Daoy (cell line): ENCODE results near the gene KIF3B. TPM values are rescaled to one million over a fixed set of nuclear protein-coding genes. Genes with fewer than 3 reads are reported as not detected.
"Not testable (repeated sequence)": the region's sequence is repeated elsewhere in the genome, so short reads cannot be mapped to it uniquely, and the experiment has no call there.

Source experiments
- DNase-seq: peaks from one replicate; pipeline ENCODE4 v3.0.0-alpha.2; 2015; ENCODE audit warnings: low read depth
- total RNA-seq: library from RNA; depleted of rRNA; stranded (reverse); fragments of >200 nt; shearing (Covaris generic); gene quantifications from 2 replicates; pipeline ENCODE4 v1.2.3, GENCODE V29; 2014

KIF3B gene
- total RNA-seq, 1 experiment from 2014 or later = 13.8 TPM

DNA sequence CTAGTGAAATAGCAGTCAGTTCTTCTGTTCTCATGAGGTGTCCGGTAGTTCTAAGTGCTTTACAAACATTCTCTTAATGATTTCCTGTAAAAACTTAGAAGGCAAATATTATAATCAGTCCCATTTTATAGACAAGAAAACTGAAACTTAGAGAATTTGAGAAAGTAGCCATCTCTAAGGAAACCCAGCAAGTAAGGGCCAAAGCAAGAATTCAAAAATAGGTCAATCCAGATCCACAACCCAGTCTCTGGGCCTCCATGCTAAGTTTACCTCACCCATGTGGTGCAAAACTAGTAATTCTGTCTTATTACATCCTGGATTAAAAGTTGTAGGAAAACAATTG is 53.1 kb downstream of the KIF3B start:
- DNase-seq = no peak

DNA sequence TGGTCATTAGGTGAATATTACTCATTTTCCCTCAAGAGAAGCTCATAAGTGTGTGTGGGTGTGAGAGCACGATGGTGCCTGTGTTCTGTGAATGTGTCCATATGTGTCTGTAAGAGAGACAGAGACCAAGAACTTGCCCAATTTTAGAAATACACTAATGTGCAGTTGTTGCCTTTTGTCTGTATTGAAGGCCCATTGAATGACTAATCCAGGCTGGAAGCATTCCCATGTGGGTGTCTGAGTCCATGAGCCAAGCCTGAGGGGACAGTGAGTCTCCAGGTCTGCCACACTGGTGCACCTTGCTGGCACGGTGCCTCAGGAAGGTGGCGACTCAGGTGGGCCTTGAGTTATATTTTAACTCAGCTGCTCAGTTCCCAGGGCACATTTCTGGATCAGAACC is 55.2 kb downstream of the KIF3B start:
- peak; percentile 66 for DNase-seq

DNA sequence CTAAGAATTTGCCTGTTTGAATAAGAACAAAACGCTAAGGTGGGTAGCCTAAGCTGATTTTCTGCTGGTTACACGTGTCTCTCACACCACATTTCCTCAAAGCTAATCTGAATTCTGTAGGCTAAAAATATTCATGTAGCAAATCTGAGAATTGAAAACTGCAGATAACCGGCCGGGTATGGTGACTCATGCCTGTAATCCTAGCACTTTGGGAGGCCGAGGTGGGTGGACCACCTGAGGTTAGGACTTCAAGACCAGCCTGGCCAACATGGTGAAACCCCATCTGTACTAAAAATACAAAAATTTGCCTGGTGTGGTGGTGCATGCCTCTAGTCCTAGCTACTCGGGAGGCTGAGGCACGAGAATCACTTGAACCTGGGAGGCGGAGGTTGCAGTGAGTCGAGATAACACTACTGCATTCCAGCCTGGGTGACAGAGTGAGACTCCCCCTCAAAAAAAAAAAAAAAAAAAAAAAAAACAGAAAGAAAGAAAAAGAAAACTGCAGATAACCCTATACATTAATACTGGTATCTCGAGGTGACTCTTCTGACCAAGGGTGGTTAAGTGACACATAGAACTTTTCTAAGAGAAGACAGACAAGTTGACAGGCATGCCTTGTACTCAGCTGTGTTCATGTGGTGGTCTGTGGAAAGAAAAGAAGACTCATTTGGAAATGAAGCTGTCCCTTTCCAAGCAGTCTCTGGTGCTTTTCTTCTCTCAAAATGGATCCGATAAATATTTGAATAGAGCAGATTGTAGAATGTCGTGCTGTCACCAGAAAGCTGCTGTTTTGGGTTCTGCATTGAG is 55.9 kb downstream of the KIF3B start:
- DNase-seq = peak; percentile 30

DNA sequence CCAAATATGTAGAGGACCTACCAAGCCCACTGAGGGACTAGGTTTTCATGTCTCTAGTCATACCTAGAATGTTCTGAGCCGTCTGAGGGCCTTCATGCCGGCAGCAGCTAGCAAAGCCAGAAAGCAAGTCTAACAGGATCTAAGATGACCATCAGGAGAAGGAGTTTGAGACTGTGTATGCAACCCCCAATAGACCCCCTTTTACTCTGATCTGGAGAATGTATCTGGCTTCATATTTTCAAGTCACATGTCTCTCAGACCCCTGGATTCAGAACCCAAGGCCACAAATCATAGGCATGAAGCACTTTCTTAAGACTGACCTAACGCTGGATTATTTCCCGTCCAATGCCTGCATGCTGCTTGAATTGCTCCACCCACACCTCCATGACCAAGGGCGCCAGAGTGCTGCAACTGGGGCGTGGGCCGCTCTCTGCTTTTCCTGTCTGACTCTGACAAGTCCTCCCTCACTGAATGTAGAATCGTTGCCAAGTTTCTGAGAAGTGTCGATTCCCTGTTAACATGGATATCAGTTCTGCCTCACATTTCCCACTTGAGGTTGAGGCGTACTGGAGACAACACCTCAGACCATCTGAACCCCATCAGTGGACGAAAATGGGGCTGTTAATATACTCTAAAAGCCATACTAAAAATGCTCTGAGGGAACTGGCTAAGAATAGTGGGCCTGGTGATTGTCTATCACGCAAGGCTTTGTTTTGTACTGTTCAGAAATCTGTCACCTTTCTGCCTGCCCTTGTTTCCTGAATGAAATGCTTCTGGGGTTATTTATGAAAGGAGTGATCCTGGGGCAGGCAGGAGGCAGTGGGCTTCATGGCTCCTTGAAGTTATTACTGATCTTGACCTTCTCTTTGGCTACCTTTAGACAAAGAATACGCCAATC is 56.8 kb downstream of the KIF3B start:
- DNase-seq = no peak

DNA sequence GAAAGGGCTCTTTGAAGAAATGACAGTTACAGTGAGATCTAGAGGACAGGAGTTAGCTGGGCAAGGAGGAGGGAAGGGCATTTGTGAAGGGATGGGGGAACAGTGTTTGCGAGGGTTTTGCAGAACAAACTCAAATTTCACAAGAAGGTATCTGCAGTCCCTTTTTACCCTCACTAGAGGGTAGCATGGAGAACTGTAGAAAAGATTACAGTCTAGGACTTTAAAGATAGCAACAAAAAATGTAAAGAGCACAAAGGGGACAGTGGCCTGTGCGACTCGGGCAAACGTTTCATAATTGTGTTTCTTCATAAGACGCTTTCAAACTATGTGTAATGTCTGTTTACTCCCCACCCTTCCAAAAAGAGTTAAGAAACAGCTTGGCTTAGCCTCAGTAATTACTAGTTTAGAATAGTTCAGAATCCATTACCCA is 59.5 kb downstream of the KIF3B start:
- no peak for DNase-seq

DNA sequence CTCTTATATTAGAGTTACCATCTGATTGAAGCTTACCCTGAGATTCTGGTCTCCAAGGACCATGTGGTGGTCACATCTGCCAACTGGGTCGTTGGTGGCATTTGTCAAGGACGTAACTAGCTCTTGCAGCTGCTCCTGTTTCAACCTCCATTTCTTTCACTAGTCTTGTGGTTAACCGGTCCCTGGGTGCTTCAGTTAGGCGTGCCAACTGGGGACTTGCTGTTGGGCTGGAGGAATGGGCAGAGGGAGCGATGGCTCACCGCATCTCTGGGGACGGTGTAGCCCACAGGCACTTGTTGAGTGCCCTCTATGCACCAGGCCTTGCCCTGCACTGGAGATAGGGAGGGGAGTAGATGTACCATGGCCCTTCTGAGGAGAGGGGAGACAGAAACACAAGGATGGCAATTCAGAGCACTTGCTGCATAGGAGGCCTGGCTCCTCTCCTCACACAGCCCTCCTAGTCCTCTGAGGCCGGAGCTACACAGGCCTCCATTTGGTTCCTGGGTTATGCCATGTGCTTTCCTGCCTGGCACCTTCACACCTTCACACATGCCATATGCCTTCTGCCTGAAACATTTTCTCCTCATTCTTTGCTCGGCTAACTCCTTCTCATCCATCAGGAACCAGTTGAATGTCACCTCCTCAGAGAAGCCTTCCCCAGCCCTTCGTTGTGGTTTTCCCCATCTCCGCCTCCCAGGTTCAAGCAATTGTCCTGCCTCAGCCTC is 60.6 kb downstream of the KIF3B start:
- DNase-seq = no peak

DNA sequence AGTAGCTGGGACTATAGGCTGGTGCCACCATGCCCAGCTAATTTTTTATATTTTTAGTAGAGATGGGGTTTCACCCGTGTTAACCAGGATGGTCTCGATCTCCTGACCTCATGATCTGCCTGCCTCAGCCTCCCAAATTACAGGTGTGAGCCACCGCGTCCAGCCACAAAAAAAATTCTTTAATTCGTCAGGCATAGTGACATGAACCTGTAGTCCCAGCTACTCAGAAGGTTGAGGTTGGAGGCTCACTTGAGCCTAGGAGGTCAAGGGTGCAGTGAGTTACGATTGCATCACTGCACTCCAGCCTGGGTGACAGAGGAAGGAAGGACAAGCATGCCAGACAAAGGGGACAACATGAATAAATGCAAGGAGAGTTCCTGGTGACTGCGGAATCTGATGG is 61.2 kb downstream of the KIF3B start:
- no peak for DNase-seq

DNA sequence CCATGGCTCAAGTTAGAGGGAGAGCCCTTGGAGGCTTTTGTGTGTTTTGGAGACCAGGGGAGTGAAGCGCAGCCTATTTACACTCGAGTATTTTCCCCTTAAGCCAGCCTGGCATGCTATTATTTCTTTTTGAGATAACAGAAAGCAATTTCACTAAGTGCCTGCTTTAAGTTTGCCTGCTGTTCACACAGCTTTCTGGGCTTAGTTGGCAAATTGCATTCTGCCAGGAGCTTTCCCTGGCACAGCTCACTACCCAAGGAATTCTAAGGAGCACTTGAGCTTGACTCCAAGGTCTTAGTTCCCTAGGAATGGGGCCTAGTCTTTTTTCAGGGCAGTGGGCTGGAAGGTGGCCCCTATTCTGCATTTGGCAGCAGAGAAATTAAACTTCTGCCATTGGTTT is 61.7 kb downstream of the KIF3B start:
- DNase-seq = no peak

DNA sequence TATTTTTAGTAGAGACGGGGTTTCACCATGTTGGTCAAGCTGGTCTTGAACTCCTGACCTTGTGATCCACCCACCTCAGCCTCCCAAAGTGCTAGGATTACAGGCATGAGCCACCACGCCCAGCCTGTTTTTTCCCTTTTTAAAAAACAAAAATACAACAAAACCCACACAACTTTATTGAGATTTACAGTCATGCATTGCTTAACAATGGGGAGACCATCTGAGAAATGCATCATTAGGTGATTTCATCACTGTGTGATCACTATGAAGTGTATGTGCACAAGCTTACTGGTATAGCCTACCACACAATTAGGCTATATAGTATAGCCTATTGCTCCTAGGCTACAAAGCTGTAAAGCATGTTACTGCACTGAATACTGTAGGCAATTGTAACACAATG is 63.6 kb downstream of the KIF3B start:
- DNase-seq = not testable (repeated sequence)

DNA sequence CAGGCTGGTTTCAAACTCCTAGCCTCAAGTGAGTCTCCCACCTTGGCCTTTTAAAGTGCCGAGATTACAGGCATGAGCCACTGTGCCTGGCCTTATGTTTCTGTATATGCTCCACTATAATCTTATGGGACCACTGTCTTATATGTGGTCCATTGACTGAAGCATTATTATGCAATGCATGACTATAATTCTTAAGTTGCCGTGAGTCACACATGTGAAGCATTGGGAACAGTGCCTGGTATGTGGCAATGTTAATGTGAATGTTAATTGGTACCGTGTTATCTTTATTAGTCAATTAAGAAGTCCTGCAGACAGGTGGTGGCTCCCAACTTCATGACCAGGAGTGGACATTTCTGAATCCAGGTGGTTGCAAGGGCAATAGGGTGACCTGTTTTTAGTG is 66.0 kb downstream of the KIF3B start:
- peak; percentile 41 for DNase-seq

DNA sequence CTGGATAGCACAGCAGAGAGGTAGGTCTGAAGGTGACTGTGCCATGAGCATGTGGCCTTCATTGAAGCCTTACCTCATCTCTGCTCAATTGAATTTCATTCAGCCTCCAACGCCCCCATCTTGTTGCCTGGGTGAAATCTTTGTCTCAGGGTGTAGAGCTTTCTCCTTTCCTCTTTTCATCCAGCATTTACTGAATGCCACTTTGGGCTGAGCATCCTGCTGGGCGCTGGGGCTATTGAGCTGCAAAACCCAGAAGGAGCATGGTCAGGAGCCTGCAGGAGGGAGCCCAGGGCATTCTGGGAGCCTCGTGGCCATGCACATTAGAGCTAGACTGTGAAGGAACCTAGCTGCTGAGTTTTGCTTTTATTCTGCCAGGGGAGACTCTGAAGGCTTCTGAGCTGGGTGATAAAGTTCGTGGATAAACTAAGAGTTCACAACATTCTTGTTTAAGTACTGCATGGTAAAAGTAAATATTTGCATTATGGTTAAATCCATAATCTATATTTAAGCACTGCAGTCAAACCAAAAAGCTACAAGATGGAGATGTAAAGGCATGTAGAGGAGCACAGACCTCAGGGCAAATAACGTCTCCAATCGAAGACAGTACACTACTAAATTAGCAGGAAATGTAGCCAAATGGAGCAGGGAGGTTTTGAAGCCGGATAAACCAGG is 67.5 kb downstream of the KIF3B start:
- no peak for DNase-seq

DNA sequence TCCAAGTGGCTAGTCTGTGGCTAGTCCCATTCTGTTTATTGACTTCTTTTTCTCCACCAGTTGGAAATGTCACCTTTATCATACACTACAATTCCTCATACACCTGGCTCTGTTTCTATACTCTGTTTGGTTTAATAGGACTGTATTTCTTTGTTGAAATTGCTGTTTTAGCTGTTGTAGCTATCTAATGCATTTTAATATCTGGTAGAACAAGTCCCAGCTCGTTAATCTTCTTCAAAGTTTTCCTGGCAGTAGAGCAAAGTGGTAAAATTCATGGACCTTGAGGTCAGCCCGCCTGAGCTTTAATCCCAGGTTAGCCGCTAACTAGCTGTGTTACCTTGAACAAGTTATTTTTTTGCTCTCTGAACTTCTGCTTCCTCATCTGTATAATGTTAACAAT is 70.8 kb downstream of the KIF3B start:
- no peak for DNase-seq

DNA sequence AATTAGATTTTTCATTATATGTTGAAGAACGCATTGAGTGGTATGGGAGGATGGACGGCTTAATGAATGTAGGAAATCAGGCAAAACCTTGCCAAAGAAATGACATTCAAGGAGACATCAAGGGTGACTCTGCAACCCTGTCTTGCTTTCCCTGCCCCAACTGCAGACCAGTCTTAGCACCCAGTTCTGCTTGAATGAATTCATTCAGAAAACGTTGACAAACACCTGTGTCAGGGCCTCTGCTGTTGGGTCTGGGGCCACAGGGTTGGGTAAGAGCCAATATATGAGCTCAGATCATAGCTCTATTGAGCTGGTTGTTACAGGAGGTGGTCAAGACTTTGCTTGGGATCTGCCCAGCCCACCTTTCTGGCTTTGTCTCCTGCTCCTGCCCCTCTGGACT is 73.0 kb downstream of the KIF3B start:
- no peak for DNase-seq

DNA sequence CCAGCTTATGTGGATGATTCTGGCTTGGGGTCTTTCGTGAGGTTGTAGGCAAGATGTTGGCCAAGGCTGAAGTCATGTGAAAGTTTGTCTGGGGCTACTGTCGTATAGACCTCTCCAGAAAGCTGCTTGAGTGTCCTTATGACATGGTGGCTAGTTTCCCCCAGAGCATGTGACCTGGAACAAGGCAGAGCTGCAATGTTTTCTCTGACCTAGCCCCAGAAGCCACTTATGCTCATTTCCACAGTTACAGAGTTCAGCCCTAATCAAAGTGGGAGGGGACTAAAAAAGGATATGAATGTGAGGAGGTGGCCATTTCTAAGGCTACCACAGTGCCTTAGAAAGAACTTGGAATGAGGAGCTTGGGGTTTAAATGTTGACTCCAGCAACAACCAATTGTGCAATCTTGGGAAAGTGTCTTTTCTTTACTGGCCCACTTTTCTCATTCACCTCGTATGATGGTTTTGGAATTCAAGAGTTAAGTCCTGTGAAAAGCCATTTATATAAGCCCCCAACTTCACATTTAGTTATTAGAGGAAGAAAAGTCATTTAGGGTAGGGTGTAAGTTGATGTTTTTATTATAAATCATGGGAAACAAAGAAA is 74.8 kb downstream of the KIF3B start:
- no peak for DNase-seq

DNA sequence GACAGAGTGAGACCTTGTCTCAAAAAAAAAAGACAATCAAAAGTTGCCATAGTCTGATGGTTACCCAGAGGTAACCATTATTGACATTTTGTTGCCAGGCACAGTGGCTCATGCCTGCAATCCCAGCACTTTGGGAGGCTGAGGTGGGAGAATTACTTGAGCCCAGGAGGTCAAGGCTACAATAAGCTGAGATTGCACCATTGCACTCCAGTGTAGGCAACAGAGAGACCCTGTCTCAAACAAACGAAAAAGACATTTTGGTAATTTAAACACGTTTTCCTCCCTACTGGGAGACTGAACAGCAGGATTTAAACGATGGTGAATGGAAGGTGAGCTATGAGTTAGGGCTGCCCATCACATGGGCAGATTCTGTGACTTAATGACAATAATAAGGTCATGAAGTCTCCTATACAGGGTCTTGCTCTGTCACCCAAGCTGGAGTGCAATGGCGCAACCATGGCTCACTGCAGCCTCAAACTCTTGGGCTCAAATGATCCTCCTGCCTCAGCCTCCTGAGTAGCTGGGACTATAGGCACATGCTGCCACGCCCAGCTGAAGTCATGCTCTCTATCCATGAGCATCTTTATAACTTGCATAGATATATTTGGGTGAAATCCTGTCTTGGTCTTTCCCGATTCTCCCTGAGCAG is 76.5 kb downstream of the KIF3B start:
- no peak for DNase-seq

DNA sequence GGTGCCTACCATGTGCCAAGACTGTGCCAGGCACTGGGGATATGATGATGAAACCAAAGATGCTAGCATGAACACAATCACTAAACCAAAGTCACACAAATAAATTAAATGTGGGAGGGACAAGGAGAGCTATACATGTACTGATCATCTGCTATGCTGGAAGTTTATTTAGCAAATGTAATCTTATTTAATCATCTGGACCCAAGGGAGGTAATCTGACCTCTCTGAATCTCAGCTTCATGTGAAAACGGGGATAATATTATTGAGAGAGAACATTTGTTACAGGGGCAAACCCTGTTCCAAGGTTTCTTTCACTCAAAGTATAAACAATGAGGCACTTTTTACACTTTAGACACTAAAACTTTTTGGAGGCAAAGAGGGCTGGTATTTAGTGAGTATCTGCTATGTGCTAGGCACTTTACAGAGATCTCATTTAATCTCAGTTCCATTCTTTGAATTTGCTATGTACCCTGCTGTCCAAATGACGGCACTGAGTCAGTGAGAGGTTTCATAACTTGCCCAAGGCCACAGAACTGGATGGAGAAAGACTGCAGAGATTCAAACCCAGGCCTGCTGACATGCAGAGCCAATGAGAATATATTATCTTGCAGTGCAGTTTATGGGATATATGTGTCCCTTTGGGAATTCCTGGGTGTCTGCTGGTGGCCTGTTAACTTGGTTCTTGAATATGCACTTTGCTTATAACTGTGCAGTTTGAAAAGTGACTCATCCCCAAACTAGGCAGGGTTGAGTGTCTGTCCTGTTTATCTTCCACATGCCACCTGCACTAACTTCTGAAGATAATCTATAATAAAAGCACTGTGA is 77.4 kb downstream of the KIF3B start:
- peak; percentile 76 for DNase-seq

DNA sequence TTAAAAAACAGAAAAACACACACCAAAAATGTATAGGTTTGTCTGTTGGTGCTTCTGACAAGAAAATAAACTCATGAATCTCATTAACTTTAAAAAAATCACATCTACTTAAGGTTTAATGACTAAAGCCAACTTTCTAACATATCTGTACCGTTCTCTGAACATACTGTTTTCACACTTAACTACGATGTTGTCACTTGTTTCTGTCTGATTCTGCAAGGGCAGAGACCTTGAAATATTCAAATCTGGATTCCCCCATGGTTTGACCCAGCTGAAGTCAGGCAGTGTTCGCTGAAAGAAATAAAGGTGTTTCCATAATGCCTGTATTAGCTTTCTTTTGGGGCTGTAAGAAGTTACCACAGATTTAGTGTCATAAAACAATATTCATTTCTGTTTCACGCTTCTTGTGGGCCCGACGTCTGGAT is 78.0 kb downstream of the KIF3B start:
- DNase-seq = no peak

DNA sequence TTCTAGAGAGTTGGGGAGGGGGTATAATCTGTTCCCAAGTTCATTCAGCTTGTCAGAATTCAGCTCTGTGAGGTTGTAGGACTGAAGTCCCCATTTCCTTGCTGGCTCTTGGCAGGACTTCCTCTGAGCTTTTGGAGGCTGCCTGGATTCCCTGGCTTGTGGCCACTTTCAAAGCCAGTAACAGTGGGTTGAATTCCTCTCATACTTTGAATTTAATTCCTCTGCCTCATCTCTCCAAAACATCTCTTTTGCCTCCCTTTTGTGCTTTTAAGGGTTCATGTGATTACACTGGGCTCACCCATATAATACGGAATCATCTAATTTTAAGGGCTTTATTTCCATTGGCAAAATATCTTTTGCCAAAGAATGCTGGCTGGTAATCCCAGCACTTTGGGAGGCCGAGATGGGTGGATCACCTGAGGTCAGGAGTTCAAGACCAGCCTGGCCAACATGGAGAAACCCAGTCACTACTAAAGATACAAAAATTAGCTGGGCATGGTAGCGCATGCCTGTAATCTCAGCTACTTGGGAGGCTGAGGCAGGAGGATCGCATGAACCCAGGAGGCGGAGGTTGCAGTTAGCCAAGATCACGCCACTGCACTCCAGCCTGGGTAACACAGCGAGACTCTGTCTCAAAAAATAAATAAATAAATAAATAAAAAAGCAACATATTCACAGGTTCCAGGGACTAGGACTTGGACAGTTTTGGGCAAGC is 78.6 kb downstream of the KIF3B start:
- DNase-seq = peak; percentile 79
